Renal cortex interstitium (tissue), 11 donors: ENCODE results near the gene CUEDC1. TPM values are rescaled to one million over a fixed set of nuclear protein-coding genes. Genes with fewer than 3 reads are reported as not detected.

ENCODE experiments used
- DNase-seq, 11 donors: peaks; one replicate each; pipeline ENCODE4 v3.0.0-alpha.2; 2013; ENCODE audit warnings: low read depth in 9 of 11, low spot score in 4 of 11; ENCODE audit errors: extremely low read depth in 1 of 11
- polyA plus RNA-seq, 3 donors: library from polyadenylated mRNA; unstranded; fragments of 120-200 nt; gene quantifications; one replicate each; pipeline ENCODE4 v1.2.1, GENCODE V29; 2013; ENCODE audit not compliant: insufficient read length in 3 of 3

The CUEDC1 gene
- polyA plus RNA-seq, 3 donors = 47.1 to 47.8 (median 47.7) TPM

- peak in 3 of 11 donors; percentile 42 to 66 (median 47) for DNase-seq
These were observed 8.3 kb downstream of the CUEDC1 start for GRCh38 chr17:57946798-57947358.

- no peak for DNase-seq
These were observed 9.0 kb downstream of the CUEDC1 start for GRCh38 chr17:57945996-57946797.

- DNase-seq = no peak
These were observed 10.3 kb downstream of the CUEDC1 start for GRCh38 chr17:57944908-57945307.

- no peak for DNase-seq
These were observed 11.6 kb downstream of the CUEDC1 start for GRCh38 chr17:57943645-57944044.

GRCh38 chr17:57943140-57943539 lies 12.1 kb downstream of the CUEDC1 start:
- no peak for DNase-seq

GRCh38 chr17:57941384-57942370 lies 13.5 kb downstream of the CUEDC1 start:
- no peak for DNase-seq

- no peak for DNase-seq
These were observed 14.4 kb downstream of the CUEDC1 start for GRCh38 chr17:57940653-57941329.

GRCh38 chr17:57940231-57940630 lies 15.0 kb downstream of the CUEDC1 start:
- DNase-seq = no peak

- no peak for DNase-seq
These were observed 15.4 kb downstream of the CUEDC1 start for GRCh38 chr17:57939797-57940196.

- no peak for DNase-seq
These were observed 17.1 kb downstream of the CUEDC1 start for GRCh38 chr17:57938061-57938502.

- DNase-seq = no peak
These were observed 17.7 kb downstream of the CUEDC1 start for GRCh38 chr17:57937492-57937891.

GRCh38 chr17:57935833-57936807 lies 19.1 kb downstream of the CUEDC1 start:
- DNase-seq = peak in 1 of 11 donors; percentile 40

- DNase-seq = no peak
These were observed 23.6 kb downstream of the CUEDC1 start for GRCh38 chr17:57931488-57932137.

GRCh38 chr17:57930239-57930638 lies 25.0 kb downstream of the CUEDC1 start:
- DNase-seq = no peak

GRCh38 chr17:57929386-57929785 lies 25.8 kb downstream of the CUEDC1 start:
- DNase-seq = no peak

- DNase-seq = no peak
These were observed 26.3 kb downstream of the CUEDC1 start for GRCh38 chr17:57928928-57929327.

- DNase-seq = peak in 5 of 11 donors; percentile 58 to 79 (median 62)
These were observed 28.0 kb downstream of the CUEDC1 start for GRCh38 chr17:57927048-57927723.
